Measurements from ENCODE around the gene GAS6.

GRCh38 chr13:113851826-113852535, 11.9 kb downstream of the GAS6 start:
- no peak for TF ChIP-seq POLR2A (IDR thresholded peaks at IDR 0.05)
- TF ChIP-seq, protein P1, sequence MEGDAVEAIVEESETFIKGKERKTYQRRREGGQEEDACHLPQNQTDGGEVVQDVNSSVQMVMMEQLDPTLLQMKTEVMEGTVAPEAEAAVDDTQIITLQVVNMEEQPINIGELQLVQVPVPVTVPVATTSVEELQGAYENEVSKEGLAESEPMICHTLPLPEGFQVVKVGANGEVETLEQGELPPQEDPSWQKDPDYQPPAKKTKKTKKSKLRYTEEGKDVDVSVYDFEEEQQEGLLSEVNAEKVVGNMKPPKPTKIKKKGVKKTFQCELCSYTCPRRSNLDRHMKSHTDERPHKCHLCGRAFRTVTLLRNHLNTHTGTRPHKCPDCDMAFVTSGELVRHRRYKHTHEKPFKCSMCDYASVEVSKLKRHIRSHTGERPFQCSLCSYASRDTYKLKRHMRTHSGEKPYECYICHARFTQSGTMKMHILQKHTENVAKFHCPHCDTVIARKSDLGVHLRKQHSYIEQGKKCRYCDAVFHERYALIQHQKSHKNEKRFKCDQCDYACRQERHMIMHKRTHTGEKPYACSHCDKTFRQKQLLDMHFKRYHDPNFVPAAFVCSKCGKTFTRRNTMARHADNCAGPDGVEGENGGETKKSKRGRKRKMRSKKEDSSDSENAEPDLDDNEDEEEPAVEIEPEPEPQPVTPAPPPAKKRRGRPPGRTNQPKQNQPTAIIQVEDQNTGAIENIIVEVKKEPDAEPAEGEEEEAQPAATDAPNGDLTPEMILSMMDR (IDR thresholded peaks at IDR 0.05), result no peak
- no peak for TF ChIP-seq POLR2AphosphoS5 (IDR thresholded peaks at IDR 0.05)

Measured in gastroesophageal sphincter (tissue), 3 donors.